ENCODE measurements around the gene SPNS2.
A peak's percentile ranks its signal among the peaks of the same experiment; 100 is the strongest.

SPNS2 gene

DNA sequence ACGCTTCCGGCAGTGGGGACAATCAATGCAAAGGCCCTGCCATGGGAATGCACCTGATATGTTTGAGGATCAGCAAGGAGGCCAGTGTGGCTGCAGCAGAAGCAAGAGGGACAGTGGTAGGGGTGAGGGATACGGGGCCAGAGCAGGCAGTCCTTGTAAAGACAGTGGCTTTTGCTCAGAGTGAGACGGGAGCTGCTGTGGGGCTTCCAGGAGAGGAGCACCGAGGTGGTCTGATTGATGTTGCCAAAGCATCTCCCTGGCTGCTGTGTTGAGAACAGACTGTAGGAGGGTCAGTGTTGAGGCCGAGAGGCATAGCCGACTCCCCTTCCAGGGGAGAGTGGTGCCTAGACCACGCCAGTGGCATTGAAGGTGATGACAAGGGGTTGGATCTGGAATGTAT, 11.4 kb upstream of the SPNS2 start:
- H3K4me3 ChIP-seq (ENCODE audit: control insufficient read depth, low read depth, low read length), result no peak overlapping the region
- TF ChIP-seq, protein P1, sequence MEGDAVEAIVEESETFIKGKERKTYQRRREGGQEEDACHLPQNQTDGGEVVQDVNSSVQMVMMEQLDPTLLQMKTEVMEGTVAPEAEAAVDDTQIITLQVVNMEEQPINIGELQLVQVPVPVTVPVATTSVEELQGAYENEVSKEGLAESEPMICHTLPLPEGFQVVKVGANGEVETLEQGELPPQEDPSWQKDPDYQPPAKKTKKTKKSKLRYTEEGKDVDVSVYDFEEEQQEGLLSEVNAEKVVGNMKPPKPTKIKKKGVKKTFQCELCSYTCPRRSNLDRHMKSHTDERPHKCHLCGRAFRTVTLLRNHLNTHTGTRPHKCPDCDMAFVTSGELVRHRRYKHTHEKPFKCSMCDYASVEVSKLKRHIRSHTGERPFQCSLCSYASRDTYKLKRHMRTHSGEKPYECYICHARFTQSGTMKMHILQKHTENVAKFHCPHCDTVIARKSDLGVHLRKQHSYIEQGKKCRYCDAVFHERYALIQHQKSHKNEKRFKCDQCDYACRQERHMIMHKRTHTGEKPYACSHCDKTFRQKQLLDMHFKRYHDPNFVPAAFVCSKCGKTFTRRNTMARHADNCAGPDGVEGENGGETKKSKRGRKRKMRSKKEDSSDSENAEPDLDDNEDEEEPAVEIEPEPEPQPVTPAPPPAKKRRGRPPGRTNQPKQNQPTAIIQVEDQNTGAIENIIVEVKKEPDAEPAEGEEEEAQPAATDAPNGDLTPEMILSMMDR (conservative IDR thresholded peaks at IDR 0.05; ENCODE audit: control insufficient read depth, insufficient read depth, low read depth, low read length), result no peak
- DNase-seq (ENCODE audit: low read depth), result no peak

DNA sequence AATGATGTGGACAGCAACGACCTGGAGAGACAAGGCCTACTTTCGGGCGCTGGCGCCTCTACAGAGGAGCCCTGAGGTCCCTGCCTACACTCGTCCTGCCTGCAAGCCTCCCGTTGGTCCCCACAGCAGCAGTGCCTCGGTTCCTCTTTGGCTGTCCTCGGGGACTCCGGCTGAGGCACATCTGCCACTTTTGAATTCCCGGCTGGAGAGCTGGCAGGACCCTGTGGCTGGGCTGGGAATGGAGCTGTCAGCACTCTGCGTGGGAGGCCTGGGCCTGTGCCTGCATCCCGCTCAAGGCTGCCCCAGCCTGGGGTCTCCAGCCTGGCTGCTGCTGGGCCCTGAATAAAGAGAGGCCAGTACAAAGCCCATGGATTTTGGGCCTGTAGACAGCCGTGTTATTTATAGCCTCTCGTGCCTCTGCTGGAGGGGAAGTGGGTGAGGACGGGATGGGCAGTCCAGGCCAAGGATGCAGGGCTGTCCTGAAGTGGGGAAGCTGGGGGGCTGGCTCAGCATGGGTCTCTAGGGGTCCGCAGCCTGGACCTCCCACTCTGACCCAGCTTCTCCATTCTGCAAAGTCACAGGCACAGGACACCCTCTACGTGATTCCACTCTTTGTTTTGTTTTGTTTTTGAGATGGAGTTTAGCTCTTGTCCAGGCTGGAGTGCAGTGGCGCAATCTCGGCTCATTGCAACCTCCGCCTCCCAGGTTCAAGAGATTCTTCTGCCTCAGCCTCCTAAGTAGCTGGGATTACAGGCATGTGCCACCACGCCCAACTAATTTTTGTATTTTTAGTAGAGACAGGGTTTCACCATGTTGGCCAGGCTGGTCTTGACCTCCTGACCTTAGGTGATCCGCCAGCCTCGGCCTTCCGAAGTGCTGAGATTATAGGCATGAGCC, 10.6 kb upstream of the SPNS2 start:
- TF ChIP-seq, protein P1 (conservative IDR thresholded peaks at IDR 0.05; ENCODE audit: control insufficient read depth, insufficient read depth, low read depth, low read length), result no peak
- H3K4me3 ChIP-seq (ENCODE audit: control insufficient read depth, low read depth, low read length), result no peak overlapping the region
- DNase-seq (ENCODE audit: low read depth), result no peak

DNA sequence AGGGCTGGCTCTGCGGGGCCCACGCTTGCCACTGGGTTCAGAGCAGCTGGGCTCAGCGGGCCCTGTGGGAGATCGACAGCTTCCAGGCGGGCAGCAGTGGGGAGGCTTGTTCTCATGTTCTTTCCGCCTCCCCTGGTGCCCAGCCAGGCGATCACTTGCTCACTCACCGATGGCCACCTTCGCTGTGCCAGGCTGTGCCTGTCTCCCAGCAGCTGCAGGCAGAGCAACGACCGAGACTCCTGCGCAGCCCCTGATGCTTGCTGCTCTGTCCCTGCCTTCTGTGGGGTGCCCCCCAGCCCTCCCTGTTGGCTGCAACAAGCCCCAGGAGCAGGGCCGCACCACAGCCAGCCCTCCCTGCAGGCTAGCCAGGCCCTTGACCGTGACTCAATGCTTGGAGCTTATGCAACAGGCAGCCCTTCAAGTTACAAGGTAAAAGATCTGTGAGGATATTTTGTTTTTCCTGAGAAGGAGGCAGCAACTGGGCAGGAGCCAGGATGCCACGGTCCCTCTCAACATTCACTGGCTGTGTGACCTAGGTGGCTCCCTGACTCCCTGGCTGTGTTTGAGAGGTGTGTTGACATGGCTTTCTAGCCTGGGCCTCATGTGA, 9.6 kb upstream of the SPNS2 start:
- TF ChIP-seq, protein P1 (conservative IDR thresholded peaks at IDR 0.05; ENCODE audit: control insufficient read depth, insufficient read depth, low read depth, low read length), result no peak
- DNase-seq (ENCODE audit: low read depth), result no peak
- no peak overlapping the region for H3K4me3 ChIP-seq (ENCODE audit: control insufficient read depth, low read depth, low read length)

DNA sequence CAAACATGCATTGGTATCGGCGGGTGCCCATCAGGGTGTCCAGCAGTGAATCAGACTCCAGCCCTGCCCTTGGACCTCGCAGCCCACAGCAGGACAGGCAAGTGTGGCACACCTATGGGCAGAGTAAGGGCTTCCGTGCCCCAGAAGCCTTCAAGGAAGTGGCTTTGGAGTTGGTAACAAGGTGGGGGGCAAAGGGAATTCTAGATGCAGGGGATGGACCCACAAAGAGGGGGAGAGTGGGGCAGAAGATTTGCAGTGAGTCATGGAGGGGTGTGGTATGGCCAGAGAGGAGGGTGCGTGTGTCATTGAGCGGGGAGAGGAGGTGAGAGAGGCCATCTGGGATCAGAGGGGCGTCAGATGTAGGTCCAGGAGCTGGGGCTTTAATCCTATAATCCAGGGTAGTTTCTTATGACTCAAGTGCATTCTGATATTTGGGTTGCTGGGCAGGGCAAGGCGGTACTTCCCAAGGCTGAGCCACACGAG, 8.5 kb upstream of the SPNS2 start:
- no peak overlapping the region for H3K4me3 ChIP-seq (ENCODE audit: control insufficient read depth, low read depth, low read length)
- TF ChIP-seq, protein P1 (conservative IDR thresholded peaks at IDR 0.05; ENCODE audit: control insufficient read depth, insufficient read depth, low read depth, low read length), result no peak
- DNase-seq (ENCODE audit: low read depth), result no peak

DNA sequence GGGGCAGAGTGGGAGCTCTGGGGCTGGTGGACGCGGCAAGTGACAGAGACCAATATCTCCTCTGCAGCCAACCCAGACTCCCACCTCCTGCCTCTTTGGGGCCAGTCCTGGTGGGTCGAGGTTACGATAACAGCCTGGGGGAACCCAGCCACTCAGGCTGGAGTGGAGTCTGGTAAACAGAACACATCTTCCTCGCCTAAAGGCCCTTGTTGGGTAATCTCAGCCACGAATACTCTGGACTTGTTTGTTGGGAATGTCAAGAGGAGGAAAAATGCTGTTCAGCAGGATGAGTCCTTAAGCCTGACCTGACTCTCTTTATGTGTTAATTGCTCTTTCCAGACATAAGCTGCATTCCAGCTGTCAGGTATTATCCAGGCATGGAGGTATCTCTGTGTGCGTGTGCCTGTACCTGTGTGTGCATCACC, 8.0 kb upstream of the SPNS2 start:
- no peak overlapping the region for H3K4me3 ChIP-seq (ENCODE audit: control insufficient read depth, low read depth, low read length)
- TF ChIP-seq, protein P1 (conservative IDR thresholded peaks at IDR 0.05; ENCODE audit: control insufficient read depth, insufficient read depth, low read depth, low read length), result no peak
- DNase-seq (ENCODE audit: low read depth), result no peak

DNA sequence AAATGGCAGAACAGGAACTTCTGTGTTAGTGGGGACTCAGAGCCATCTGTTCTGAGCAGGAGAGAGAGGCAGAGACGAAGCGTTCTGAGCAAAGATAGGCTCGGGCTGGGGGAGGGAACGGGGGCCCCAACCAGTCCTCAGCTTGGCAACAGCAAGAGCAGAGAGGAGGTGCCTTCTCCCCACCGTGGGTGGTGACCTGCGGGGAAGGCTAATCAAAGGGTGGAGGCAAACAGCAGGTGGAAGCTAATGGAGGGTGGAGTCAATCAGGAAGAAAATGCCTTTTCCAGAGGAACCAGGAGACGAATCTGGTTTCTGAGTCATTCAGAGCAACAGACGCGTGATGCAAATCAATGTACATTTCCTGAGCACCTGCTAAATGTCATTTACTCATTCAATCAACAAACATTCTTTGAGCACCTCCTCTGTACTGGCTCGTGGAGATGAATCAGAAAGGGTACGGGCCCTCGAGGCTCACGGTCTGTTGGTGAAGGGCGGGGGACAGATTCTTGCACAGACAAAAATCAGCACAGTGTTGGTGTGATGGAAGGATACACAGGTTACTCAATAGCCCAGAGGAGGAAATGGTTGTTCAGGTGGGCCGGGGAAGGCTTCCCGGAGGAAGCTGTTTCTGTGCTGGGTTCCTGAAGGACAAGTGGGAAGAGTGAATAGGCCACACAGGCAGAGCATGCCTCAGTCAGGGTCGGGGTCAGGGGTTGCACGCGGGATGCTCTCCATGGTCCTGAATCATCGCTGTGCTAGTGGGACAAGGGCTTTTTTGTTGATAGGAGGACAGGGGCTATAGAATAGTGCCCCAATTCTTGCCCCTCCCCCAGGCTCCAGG, 5.7 kb upstream of the SPNS2 start:
- H3K4me3 ChIP-seq (ENCODE audit: control insufficient read depth, low read depth, low read length), result no peak overlapping the region
- peak; percentile 30 for DNase-seq (ENCODE audit: low read depth)
- TF ChIP-seq, protein P1 (conservative IDR thresholded peaks at IDR 0.05; ENCODE audit: control insufficient read depth, insufficient read depth, low read depth, low read length), result no peak
